ENCODE data around the gene CPA1. TPM values are rescaled to one million over a fixed set of nuclear protein-coding genes. Genes with fewer than 3 reads are reported as not detected.

The CPA1 gene
- total RNA-seq, 1 experiment from 2014 or later = not detected

DNA sequence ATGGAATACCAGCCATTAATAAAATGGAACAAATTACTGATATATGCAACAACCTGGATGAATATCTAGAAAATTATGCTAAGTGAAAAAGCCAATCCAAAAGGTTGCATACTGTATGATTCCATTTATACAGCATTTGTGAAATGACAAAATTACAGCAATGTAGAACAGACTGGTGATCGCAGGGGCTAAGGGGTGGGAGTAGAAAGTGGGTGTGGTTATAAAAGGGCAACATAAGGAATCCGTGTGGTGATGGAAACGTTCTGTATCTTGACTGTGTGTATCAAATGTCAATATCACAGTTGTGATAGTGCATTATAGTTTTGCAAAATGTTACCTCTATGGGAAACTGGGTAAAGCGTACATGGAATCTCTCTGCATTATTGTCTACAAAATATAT lies 45.5 kb downstream of the CPA1 start:
- no peak for DNase-seq
- WGBS (ENCODE audit: extremely low coverage, insufficient read length, low lambda C conversion rate) = no CpG with 5 or more reads among the region's 4 CpGs
- Histone ChIP-seq H3K9me3 (ENCODE audit: control insufficient read depth, low read depth, low read length) (no peaks in the 10 kb centered on the region), H3T11ph (ENCODE audit: low read length) (no peak overlapping the region), H3K4ac (ENCODE audit: low read depth, low read length) (no peak overlapping the region), H2BK15ac (ENCODE audit: low read depth, low read length) (no peak overlapping the region), H3K56ac (ENCODE audit: insufficient read length, low read depth, low read length) (no peak overlapping the region), H3K23ac (ENCODE audit: insufficient read length, low read depth, low read length) (no peak overlapping the region), H3K27ac (ENCODE audit: insufficient read length, low read depth, low read length) (no peak overlapping the region), H4K5ac (ENCODE audit: insufficient read length, low read depth, low read length) (no peak overlapping the region), H2AK5ac (ENCODE audit: insufficient read length, low read length) (no peak overlapping the region), H2BK12ac (ENCODE audit: insufficient read length, low read depth, low read length) (no peak overlapping the region), H3K23me2 (ENCODE audit: insufficient read length, low read depth, low read length, poor library complexity, severe bottlenecking) (no peaks in the 10 kb centered on the region), H3K27me3 (ENCODE audit: insufficient read depth, low read length) (no peaks in the 10 kb centered on the region), H4K91ac (ENCODE audit: insufficient read length, low read depth, low read length) (no peak overlapping the region), H3K79me2 (ENCODE audit: insufficient read depth, low read length) (no peaks in the 10 kb centered on the region), H4K8ac (replicated peaks; ENCODE audit: insufficient read length, low read depth, low read length) (no peak overlapping the region), H2BK120ac (ENCODE audit: low read depth, low read length, poor library complexity, severe bottlenecking) (no peak overlapping the region), H3K79me1 (ENCODE audit: insufficient read depth, low read depth, low read length, poor library complexity, severe bottlenecking) (no peaks in the 10 kb centered on the region), H3K18ac (ENCODE audit: insufficient read length, low read depth, low read length) (no peak overlapping the region), H3K4me2 (ENCODE audit: insufficient read depth, insufficient read length, low read length) (no peak overlapping the region), H2BK5ac (ENCODE audit: insufficient read length, low read length) (no peak overlapping the region), H2AFZ (ENCODE audit: low read length) (no peak overlapping the region), H3K4me1 (ENCODE audit: insufficient read depth, low read length) (no peaks in the 10 kb centered on the region), H3K9ac (ENCODE audit: extremely low read depth, insufficient read length, low read length) (no peak overlapping the region), H4K20me1 (ENCODE audit: control insufficient read depth, insufficient read depth, insufficient read length) (no peaks in the 10 kb centered on the region), H3K14ac (ENCODE audit: insufficient read depth, low read length) (no peak overlapping the region), H2BK20ac (ENCODE audit: low read depth, low read length, poor library complexity, severe bottlenecking) (no peak overlapping the region)
- TF ChIP-seq, protein P1, sequence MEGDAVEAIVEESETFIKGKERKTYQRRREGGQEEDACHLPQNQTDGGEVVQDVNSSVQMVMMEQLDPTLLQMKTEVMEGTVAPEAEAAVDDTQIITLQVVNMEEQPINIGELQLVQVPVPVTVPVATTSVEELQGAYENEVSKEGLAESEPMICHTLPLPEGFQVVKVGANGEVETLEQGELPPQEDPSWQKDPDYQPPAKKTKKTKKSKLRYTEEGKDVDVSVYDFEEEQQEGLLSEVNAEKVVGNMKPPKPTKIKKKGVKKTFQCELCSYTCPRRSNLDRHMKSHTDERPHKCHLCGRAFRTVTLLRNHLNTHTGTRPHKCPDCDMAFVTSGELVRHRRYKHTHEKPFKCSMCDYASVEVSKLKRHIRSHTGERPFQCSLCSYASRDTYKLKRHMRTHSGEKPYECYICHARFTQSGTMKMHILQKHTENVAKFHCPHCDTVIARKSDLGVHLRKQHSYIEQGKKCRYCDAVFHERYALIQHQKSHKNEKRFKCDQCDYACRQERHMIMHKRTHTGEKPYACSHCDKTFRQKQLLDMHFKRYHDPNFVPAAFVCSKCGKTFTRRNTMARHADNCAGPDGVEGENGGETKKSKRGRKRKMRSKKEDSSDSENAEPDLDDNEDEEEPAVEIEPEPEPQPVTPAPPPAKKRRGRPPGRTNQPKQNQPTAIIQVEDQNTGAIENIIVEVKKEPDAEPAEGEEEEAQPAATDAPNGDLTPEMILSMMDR (conservative IDR thresholded peaks at IDR 0.05) = no peak
- Mint-ChIP-seq H3K27ac (no peak overlapping the region), H3K27me3 (ENCODE audit: low read depth) (no peaks in the 10 kb centered on the region), H3K4me3 (no peak overlapping the region), H3K4me1 (peaks cover 14 to 16% of the 10 kb centered on the region in 2 experiments), H3K9me3 (no peaks in the 10 kb centered on the region), H3K36me3 (ENCODE audit: insufficient read depth in 1 of 3, low read depth in 3 of 3) (no peaks in the 10 kb centered on the region; a peak in 1 of 7 replicates)
